Measurements from ENCODE around the gene SSMEM1. TPM values are rescaled to one million over a fixed set of nuclear protein-coding genes. Genes with fewer than 3 reads are reported as not detected.
"Not testable (repeated sequence)": the region's sequence is repeated elsewhere in the genome, so short reads cannot be mapped to it uniquely, and the experiment has no call there.

The SSMEM1 gene, protein sequence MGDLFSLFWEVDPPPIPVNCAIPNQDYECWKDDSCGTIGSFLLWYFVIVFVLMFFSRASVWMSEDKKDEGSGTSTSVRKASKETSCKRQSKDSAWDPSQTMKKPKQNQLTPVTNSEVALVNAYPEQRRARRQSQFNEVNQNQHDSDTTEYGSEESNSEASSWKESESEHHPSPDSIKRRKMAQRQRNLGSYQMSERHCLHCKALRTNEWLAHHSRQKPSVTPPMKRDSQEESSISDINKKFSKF
- not detected for total RNA-seq
- long read RNA-seq: 0 reads

DNA sequence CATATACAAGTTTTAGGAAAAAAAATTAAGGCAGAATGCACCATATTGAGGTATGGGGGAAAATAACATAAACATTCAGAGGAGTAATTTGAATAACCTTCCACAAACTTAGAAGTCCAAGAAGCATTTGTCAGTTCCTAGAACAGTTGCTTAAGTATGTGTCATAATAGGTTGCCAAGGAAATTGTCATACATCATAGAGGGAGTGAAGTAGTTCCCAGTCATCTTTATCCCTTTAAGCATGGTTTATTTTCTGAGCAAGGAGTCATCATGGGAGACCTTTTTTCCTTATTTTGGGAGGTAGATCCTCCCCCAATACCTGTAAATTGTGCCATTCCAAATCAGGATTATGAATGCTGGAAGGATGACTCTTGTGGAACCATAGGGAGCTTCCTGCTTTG is at the start of gene SSMEM1:
SSMEM1 (plus strand) TSS at position 219 of the 400 bp plus-strand sequence; CDS start at position 270, 51 bp downstream.
- DNase-seq: no peak
- no peak for ATAC-seq
- intact Hi-C loops (cut with micrococcal nuclease): no loop called here

DNA sequence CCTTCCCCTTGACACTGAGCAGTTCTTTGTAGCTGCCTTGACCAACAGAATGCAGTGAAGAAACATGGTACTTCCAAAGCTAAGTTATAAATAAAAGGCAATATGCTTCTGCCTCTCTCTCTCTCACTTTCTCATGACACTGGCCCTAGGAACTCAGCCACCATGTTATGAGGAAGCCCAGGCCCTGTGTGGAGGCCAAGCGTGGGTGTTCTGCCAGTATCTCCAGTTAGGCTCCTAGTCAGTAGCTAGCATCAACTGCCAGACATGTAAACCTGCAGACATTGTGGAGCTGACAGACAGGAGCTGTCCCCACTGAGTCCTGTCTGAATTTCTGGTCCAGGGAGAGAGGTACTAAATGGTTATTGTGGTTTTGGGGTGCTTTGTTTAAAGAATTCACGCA is 47.6 kb upstream of the SSMEM1 start:
- DNase-seq (no peak), ATAC-seq (no peak)
- intact Hi-C loops (cut with micrococcal nuclease): no loop called here

DNA sequence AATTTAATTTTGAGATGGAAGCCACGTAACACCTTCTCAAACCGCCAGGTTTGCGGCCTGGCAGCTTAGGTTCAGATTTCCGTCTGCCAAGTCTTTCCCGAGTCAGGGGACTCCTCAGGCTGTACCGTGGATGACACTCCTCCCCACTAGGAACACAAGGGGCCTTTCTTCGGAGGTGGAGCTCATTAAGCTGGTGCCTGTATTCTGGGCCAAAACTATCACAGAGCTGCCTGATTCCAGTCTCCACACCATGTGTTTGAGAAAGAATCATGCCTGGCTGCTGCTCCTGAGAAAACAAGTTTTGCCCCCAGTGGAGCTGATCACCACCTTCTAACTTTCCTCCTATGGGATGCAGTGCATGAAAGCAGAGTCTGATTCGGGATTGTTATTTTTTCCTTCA is 47.2 kb upstream of the SSMEM1 start:
- no peak for ATAC-seq
- DNase-seq: no peak
- intact Hi-C loops (cut with micrococcal nuclease): no loop called here

DNA sequence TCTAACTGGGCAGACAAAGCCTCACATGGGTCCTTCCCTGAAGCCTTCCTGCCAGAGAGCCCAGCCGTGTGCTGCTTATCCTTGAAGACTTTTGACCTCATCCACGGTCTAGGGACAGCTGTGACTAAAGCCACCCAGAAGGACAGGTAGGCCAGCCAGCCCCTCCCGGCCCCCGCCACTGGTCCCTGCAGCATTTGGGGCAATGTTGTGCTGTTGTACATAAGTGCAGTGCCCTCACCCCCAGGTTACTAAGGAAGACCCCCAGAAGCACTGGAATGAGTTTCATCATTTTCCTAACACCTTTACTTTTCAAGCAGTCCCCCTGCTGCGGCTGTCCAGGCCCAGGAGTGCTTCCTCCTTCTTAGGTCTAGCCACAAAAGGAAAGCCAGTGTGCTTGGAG is 45.5 kb upstream of the SSMEM1 start:
- ATAC-seq: no peak
- intact Hi-C loops (cut with micrococcal nuclease): no loop called here
- DNase-seq: no peak

DNA sequence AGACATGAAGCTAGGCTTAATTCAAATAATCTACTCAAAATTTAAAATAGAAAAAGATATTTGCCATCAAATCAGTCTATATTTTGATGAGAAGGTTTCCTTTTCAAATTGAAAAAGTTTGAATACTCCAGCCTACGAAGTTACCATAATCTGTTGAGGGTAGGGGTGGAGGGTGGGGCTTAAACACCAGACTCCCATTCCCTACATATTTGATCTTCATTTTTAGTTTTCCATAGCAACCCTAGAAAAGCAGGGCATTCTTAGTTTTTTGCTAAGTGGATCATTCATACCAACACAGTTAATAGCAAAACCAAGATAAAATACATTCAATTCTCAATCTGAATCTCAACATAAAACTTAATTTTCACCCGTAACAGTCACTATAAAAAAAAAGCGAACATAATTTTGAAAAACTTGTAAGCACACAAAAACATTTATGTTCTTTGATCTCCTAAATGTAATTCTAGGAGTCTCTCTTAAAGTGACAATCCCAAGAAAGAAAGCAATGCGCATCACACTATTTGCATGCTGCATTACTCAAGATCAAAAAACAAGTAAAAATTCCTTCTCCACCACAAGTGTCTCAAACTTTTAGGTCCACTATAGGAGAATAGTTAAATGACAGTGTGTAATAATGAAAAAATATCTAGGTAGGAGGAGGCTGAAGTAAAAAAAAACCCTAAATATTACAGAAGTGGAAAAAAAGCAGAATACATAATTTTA is 33.3 kb upstream of the SSMEM1 start:
- intact Hi-C loops (cut with micrococcal nuclease): no loop called here
- ATAC-seq: no peak

DNA sequence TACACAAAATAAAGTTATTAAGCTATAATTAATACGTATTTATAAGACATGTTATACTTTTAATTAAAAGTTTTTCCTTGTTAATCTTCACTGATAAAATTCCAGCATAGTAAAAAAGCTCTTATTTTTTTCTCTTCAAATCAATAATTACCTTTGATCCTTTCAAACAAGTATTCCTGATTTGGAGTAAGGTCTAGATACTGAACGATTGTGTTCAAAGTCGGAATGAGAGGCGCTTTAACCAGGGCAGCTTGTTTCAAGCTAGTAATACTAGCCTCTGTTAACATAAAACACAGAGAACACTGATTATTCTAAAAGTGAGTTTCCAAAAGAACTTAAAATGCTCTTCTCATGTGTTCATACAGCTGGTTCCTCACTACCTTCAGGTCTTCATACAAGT is 29.4 kb upstream of the SSMEM1 start:
- intact Hi-C loops (cut with micrococcal nuclease): no loop called here
- no peak for DNase-seq
- no peak for ATAC-seq

More for the DNA sequence above, 33.3 kb upstream of the SSMEM1 start:
- no peak for DNase-seq

DNA sequence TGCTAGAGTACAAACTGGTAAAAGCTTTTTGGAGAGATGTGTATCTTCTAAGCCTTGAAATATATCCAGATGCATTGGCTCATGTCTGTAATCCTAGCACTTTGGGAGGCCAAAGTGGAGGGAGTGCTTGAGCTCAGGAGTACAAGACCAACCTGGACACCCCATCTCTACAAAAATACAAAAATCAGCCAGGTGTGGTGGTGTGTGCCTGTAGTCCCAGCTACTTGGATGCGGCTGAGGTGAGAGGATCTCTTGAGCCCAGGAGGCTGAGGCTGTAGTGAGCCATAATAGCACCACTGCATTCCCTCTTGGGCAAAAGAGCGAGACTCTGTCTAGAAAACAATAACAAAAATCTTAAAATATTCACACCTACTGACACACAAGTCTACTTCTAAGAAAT is 28.0 kb upstream of the SSMEM1 start:
- intact Hi-C loops (cut with micrococcal nuclease): no loop called here
- ATAC-seq (no peak), DNase-seq (no peak)

DNA sequence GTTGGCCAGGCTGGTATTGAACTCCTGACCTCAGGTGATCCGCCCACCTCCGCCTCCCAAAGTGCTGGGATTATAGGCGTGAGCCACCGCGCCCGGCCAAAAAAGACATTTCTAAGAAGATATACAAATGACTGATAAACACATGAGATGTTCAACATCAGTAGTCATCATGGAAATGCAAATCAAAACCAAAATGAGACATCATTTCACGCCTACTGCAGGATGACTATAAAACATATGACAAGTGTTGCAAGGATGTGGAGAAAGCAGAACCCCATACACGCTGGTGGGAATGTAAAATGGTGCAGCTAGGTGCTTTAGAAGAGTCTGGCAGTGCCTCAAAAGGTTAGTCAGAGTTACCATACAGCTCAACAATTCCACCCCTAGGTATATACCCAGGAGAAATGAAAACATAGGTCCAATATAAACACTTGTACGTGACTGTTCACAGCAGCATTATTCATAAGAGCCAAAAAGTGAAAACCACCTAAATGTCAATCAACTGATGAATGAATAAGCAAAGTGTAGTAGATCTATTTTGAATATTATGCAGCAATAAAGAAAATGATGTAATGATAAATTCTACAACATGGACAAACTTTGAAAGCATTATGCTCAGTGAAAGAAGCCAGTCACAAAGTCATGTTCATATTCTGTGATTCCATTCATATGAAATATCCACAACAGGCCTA is 26.9 kb upstream of the SSMEM1 start:
- intact Hi-C loops (cut with micrococcal nuclease): no loop called here
- no peak for ATAC-seq
- DNase-seq: no peak

DNA sequence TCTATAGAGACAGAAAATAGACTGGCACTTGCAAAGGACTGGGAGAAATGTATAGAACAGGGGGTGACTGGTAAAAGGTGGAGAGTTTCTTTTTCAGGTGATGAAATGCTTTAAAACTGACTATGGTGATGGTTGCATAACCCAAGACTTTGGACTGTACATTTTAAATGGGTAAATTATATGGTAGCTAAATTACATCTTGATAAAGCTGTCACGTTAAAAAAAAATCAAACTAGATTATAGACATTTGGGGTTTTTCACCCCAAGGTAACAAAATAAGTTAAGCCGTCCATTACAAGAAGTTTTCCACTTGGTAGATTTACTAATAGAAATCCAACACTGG is 26.4 kb upstream of the SSMEM1 start:
- ATAC-seq (no peak), DNase-seq (no peak)
- intact Hi-C loops (cut with micrococcal nuclease): no loop called here

DNA sequence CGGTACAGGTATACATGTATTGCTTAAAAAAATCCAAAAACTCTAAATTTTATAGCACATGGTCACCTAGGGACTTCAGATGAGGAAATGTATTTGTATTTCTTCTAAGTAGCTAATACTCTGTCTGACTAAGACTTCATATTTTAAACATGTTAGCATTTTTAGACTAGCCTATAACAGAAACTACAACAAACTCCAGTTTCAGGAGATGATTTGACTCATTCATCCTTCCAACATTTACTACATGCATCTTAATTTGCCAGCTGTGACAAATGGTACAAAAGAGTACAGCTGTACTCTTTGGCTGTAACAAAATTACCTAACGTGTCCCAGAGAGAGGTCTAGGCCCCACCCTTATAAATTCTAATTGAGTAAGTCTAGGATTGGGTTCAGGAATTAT is 24.7 kb upstream of the SSMEM1 start:
- intact Hi-C loops (cut with micrococcal nuclease): no loop called here
- DNase-seq: no peak
- ATAC-seq: no peak

DNA sequence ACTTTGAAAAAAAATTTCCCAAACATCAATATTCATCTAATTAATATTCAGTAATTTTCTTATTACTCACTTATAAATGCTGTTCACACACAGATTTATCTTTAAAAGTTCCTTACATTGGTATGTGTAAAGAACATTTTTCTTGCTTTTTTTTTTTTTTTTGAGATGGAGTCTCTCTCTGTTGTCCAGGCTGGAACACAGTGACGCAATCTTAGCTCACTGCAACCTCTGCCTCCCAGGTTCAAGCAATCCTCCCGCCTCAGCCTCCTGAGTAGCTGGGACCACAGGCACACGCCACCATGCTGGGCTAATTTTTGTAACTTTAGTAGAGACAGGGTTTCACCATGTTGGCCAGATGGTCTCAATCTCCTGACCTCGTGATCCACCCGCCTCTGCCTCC is 23.3 kb upstream of the SSMEM1 start:
- intact Hi-C loops (cut with micrococcal nuclease); ATAC-seq; DNase-seq: not testable (repeated sequence)

DNA sequence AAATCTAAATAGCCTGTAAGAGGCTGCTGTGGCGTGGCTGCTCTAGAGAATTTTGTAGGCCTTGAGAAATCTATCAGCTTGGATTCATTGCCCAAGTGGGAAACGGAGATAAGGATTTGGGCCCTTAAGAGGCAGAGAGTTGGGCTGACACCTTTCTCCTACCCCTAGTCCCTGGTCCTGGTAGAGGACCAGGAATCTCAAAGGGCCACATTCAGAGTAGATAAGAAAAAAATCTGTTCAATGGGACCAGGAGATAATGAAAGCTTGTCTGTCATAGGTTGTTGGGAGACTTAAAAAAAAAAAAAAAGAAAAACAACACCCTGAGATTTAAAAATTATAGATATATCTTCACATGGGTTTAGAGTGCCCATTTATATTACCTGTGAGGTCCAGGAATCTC is 20.3 kb upstream of the SSMEM1 start:
- intact Hi-C loops (cut with micrococcal nuclease): no loop called here
- ATAC-seq (no peak), DNase-seq (no peak)

DNA sequence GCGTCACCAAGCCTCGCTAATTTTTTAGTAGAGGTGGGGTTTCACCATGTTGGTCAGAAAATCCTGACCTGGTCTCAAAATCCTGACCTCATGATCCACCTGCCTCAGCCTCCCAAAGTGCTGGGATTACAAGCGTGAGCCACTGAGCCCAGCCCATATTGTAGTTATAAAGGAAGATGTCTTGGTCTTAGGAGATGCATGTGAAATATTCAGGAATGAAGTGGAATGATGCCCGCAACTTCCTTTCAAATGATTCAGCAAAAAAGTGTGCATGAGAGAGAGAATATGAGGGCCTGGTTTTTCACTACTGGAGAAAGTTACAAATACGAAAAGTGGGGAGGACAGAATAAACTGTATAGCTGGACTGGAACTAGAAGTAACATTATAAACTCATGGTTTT is 18.3 kb upstream of the SSMEM1 start:
- intact Hi-C loops (cut with micrococcal nuclease): no loop called here

DNA sequence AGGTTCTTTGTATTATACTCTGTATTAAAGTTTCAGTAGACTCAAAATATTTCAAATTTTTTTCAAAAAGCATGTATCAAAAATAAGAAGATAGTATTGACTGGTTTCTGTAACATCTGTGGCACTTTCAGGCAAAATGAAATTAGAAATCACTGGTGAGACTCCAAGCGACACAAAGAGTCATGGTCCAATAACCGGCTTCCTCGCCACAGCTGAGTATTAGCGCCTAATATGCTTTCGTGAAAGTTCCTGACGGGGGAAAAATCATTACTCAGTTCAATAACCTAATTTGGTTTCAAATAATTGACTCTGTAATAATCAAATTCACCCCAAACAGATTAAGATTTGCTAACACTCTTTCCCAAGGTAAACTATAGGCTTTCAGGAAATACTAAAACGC is 15.9 kb upstream of the SSMEM1 start:
- ATAC-seq (no peak), DNase-seq (no peak)
- intact Hi-C loops (cut with micrococcal nuclease): no loop called here

More for the DNA sequence above, 18.3 kb upstream of the SSMEM1 start:
- DNase-seq: no peak
- ATAC-seq: no peak

DNA sequence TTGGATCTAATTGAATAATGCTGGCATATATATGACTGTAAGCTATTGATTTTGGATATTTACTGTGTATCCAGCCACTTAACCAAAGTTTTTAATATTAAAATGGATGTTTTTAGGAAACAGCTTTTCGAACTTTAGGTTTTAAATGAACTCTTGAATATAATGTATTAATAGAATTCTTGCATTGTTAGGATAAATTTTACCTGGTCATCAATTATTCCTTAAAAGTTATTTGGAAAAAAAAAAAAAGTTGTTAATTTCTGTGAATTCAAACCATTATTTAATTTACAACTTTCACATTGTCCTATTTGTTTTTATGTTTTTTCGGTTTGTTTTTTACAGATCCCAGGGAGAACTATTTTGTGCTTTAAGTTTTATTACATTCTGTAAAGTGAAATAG is 12.3 kb upstream of the SSMEM1 start:
- DNase-seq (no peak), ATAC-seq (no peak)
- intact Hi-C loops (cut with micrococcal nuclease): no loop called here

DNA sequence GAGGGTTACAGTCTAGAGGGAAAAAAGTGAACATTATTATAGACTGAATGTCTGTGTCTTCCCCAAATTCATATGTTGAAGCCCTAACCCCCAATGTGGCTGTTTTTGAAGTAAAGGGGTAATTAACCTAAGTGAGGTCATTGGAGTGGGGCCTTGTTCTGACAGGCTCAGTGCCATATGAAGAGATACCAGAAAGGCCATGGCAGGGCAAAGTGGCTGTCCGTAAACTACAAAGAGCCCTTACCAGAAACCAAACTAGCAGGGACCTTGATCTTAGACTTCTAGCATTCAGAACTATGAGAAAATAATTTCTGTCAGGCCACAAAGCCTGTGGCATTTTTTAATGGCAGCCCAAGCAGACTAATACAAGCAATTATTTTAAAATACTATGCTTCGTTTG is 11.2 kb upstream of the SSMEM1 start:
- intact Hi-C loops (cut with micrococcal nuclease): no loop called here
- ATAC-seq (no peak), DNase-seq (no peak)

DNA sequence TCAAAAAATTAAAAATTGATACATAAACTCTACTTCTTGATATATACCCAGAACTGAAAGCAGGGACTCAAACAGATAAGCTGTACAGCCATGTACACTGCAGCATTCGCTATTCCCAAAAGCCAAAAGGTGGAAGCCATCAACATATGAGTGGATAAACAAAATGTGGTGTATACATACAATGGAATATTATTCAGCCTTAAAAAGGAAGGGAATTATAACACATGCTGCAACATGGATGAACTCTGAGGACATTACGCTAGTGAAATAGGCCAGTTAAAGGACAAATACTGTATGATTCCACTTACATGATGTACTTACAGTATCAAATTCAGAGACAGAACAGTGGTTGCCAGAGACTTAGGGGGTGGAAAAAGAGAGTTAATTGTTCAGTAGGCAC is 10.6 kb upstream of the SSMEM1 start:
- DNase-seq (no peak), ATAC-seq (no peak)
- intact Hi-C loops (cut with micrococcal nuclease): no loop called here

DNA sequence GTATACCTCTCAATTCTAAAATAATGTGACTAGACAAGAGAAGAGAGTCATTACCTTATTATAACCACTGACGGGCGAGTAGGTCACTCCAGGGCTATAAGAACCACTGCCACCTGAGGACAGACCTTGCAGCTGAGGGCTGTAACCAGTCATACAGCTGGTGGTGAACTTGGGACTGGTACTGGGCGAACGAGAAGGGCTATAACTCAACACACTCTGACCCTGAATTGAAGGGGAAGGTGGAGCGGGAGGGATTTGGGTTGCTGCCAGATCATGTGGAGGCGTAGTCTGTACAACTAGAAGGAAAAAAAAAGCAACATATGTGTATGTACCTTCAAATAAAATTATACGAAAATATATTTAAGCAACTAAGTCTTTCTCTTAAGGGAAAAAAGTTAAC is 5.9 kb upstream of the SSMEM1 start:
- no peak for DNase-seq
- ATAC-seq: no peak
- intact Hi-C loops (cut with micrococcal nuclease): no loop called here

DNA sequence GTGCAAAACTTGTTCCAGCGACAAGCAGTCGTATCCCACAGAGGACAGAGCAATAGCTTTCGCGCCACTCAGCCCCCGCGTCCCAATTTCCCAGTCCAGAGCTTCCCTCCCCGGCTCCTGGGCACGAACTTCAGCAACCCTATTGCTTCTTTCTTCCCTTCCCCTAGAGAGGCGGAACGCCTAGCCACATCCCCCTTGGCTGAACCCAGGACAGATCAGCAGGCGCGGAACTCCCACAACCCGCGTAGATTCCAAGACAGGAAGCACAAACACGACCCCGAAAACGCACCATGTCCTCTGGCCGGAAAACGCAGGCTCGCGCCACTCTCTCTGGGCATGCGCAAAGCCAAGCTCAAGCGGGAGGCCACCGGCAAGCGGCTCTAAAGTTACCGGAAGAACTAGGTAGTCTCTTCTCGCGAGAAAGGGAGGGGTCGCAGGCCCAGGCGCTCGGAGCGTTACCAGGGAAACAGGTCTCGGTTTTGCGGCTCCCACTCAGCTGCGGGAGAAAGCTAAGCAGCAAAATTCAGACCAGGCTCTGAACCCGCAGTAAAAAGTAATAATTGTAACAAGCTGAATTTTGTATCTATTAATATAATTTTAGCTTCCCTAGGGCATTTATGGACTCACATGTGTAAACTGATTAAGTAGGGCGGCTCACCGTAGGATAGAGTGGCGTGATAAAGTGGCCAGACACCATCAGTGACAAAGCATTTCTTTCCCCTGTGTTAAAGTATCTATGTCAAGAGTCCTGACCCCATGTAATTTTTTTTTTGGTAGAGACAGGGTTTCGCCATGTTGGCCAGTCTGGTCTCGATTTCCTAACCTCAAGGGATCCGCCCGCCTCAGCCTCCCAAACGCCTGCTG is 2.3 kb upstream of the SSMEM1 start, which contains the start of gene TMEM209:
TMEM209 (minus strand) TSS at position 323 of the 864 bp plus-strand sequence; CDS start at position 292, 31 bp downstream.
- DNase-seq (peak; percentile 95), ATAC-seq (peak; percentile 100)
- intact Hi-C loops (cut with micrococcal nuclease): no loop called here

DNA sequence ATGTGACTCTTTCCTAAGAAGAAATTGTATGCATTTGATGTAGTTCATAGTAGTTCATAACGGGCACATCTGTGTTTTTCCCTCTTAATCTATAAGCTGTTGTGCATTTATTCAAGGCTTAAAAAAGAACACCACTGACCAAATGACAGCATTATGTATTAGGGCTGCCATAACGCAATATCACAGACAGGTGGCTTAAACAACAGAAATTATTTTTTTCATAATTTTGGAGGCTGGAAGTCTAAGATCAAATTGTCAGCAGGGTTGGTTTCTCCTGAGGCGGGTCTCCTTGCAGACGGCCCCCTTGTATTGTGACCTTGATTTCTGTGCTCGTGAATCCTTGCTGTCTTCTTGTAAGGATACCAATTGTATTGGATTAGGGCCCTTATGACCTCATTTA is 627 bp upstream of the SSMEM1 start:
- DNase-seq (no peak), ATAC-seq (no peak)
- intact Hi-C loops (cut with micrococcal nuclease): no loop called here
